Hypothalamus (tissue), 51 donors: Measurements from ENCODE around the gene GSPT1.
"Not testable (repeated sequence)": the region's sequence is repeated elsewhere in the genome, so short reads cannot be mapped to it uniquely, and the experiment has no call there.

Experiments
- DNase-seq, 51 donors: peaks; one replicate each; lab custom pipeline; 2025; lab: John Stamatoyannopoulos, UW

GSPT1 gene

GRCh38 chr16:11915644-11916523 is at the start of gene GSPT1:
Gene GSPT1, minus strand, starts transcription at chr16:11915956. Its CDS starts 236 bp downstream, at chr16:11915720.
- peak; percentile 84 to 99 (median 98) for DNase-seq

GRCh38 chr16:11964761-11965551 is 49.2 kb upstream of the GSPT1 start, which contains the start of gene TNFRSF17:
Gene TNFRSF17, plus strand, starts transcription at chr16:11965210. Its CDS starts 115 bp downstream, at chr16:11965325.
- DNase-seq, result no peak

GRCh38 chr16:11963706-11964105 is 48.0 kb upstream of the GSPT1 start:
- no peak for DNase-seq

- not testable (repeated sequence) for DNase-seq
These were observed 47.2 kb upstream of the GSPT1 start for GRCh38 chr16:11962978-11963377.

GRCh38 chr16:11962457-11962856 is 46.7 kb upstream of the GSPT1 start:
- DNase-seq, result not testable (repeated sequence)

- no peak for DNase-seq
These were observed 42.0 kb upstream of the GSPT1 start for GRCh38 chr16:11957591-11958395.

GRCh38 chr16:11956558-11956957 is 40.8 kb upstream of the GSPT1 start:
- no peak for DNase-seq

GRCh38 chr16:11955713-11956123 is 40.0 kb upstream of the GSPT1 start:
- DNase-seq, result no peak

- DNase-seq, result not testable (repeated sequence)
These were observed 37.8 kb upstream of the GSPT1 start for GRCh38 chr16:11953576-11953975.

- DNase-seq, result no peak
These were observed 34.6 kb upstream of the GSPT1 start for GRCh38 chr16:11950388-11950787.

- peak in 26 of 51 donors; percentile 1 to 65 (median 20) for DNase-seq
These were observed 33.8 kb upstream of the GSPT1 start for GRCh38 chr16:11949527-11949926.

GRCh38 chr16:11948819-11949218 is 33.1 kb upstream of the GSPT1 start:
- no peak for DNase-seq

- no peak for DNase-seq
These were observed 30.7 kb upstream of the GSPT1 start for GRCh38 chr16:11946433-11946832.

GRCh38 chr16:11941945-11942344 is 26.2 kb upstream of the GSPT1 start, which contains the start of gene NPIPB2:
Gene NPIPB2, minus strand, starts transcription at chr16:11942045. Its CDS starts 0 bp downstream, at chr16:11942045.
- not testable (repeated sequence) for DNase-seq

GRCh38 chr16:11927350-11927749 is 11.6 kb upstream of the GSPT1 start:
- DNase-seq, result not testable (repeated sequence)

- DNase-seq, result not testable (repeated sequence)
These were observed 8.3 kb upstream of the GSPT1 start for GRCh38 chr16:11924046-11924445.

GRCh38 chr16:11916524-11917285 is 949 bp upstream of the GSPT1 start:
- peak in 1 of 51 donors; percentile 4 for DNase-seq

- peak in 24 of 51 donors; percentile 20 to 69 (median 46) for DNase-seq
These were observed 577 bp downstream of the GSPT1 start for GRCh38 chr16:11915114-11915643.
